MM.1S (cell line): Measurements from ENCODE around the gene RRAD.

Experiments used
- CTCF ChIP-seq: fragments of 300-600 bp; sonication (generic); IDR thresholded peaks from 2 replicates; pipeline ENCODE4 v1.5.1; 2016; ENCODE audit warnings: antibody characterized with exemption, low read length, mixed read lengths
- EZH2 ChIP-seq: fragments of 300-600 bp; sonication (generic); optimal IDR thresholded peaks from 2 replicates; pipeline ENCODE3; 2017; ENCODE audit warnings: low read depth, mild to moderate bottlenecking, antibody characterized with exemption, low read length, mixed read lengths

- no peak for TF ChIP-seq CTCF
- no peak for TF ChIP-seq EZH2
Measured at GRCh38 chr16:66946974-66947301, 21.6 kb upstream of the RRAD start.
